ENCODE measurements around the gene PIK3R2.

- TF ChIP-seq EZH2phosphoT487 (IDR thresholded peaks at IDR 0.05; ENCODE audit: insufficient read depth, low read depth) (no peak), EZH2 (IDR thresholded peaks at IDR 0.05; ENCODE audit: insufficient read depth, poor library complexity, severe bottlenecking) (no peak)
Measured at GRCh38 chr19:18218159-18218558, 65.2 kb downstream of the PIK3R2 start.
